GM19397 (cell line): ENCODE measurements around the gene ARFGAP1.
"Not testable (repeated sequence)": the region's sequence is repeated elsewhere in the genome, so short reads cannot be mapped to it uniquely, and the experiment has no call there.

ENCODE experiments used
- ATAC-seq: cut with Tn5 transposase; IDR thresholded peaks from one replicate; pipeline ENCODE4 v1.9.1; 2021; ENCODE audit warnings: mild to moderate bottlenecking, moderate library complexity; ENCODE audit not compliant: unreplicated experiment

The ARFGAP1 gene

DNA sequence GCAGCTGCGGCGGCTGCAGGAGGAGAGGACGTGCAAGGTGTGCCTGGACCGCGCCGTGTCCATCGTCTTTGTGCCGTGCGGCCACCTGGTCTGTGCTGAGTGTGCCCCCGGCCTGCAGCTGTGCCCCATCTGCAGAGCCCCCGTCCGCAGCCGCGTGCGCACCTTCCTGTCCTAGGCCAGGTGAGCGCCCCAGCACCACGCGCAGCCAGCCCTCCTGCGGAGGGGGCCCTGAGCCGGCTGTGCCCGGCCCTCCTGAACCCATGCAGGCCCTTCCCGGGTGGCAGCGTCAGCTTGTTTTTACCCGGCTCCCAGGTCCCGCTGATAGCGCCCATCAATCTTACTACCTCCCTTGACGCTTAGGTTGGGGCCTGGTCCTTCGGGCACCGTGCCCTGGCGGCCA, 33.2 kb upstream of the ARFGAP1 start:
- ATAC-seq, result no peak

- ATAC-seq, result no peak
Observed at GRCh38 chr20:63240004-63240403, 32.6 kb upstream of the ARFGAP1 start.

DNA sequence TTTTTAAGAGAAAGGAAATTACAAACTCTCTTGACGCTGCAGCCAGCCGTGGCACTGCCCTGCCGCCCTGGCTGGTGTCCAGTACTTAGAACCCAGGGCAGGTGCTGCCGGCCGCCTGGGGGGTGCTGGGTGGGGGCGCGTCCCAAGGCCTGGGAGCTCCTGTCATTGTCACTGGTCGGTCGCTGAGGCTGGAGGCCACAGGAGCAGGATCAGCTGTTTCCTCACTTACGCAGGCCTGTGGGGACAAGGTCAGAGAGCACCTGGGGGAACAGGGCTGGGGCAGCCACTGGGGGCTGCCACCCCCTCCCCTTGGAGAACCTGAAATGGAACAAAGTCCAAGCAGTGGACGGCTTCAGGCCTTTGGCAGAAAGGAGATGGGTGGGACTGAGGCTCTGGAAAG, 31.3 kb upstream of the ARFGAP1 start:
- ATAC-seq, result no peak

- no peak for ATAC-seq
Observed at GRCh38 chr20:63242736-63243135, 29.9 kb upstream of the ARFGAP1 start.

- no peak for ATAC-seq
Observed at GRCh38 chr20:63243604-63244247, 28.9 kb upstream of the ARFGAP1 start.

DNA sequence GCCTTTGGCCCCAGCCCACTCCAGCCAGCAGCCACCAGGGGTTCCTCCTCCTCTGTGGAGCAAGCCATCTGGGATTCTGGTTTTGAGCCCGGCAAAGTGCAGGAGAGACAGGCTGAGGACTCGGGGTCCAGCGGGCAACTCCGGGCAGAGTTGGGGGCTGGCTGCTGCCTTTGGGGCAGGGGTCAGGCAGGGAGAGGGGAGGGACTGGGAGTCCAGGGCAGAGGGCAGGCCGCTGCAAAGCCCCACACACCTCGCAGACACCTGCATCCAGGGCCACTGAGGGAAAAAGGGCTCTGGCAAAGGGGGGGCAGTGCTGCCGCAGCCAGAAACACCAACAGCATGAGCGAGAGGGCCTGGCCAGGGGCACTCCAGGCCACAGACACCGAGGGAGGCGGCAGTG, 28.1 kb upstream of the ARFGAP1 start:
- no peak for ATAC-seq

DNA sequence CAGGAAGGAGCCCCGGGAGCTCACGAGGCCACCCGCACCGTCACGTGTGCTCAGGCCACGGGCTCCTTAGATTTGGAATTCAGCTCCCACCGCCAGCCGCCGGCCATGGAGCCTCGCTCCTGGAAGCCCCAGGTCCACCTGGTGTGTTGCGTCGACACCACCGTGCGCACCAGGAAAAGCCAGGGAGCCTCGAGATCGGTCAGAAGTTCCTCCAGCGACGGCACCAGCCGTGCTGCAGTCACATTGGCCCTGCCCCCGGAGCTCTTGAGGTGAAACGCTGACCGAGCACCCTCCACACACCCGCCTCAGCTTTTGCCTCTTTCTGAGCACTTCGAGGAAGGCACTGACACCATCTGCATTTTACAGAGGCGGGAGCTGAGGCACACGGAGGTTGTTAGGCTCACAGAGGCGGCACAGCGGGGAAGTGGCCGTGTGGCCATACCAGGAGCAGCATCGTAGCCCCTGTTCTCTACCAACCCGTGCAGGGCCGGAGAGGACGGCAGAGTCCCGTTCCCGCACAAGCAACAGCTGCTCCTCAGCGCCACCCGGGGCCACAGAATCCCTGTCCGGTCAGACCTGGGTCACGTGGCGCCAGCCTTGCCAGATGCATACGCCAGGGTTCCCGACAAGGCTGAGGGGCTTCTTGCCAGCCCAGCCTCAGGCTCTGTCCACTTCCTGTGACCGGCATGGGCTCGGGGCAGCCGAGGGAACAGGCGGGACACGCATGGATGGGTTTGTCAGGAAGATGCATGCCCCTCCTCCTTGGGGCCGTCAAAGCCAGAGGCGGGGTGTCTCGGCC, 25.9 kb upstream of the ARFGAP1 start:
- no peak for ATAC-seq

DNA sequence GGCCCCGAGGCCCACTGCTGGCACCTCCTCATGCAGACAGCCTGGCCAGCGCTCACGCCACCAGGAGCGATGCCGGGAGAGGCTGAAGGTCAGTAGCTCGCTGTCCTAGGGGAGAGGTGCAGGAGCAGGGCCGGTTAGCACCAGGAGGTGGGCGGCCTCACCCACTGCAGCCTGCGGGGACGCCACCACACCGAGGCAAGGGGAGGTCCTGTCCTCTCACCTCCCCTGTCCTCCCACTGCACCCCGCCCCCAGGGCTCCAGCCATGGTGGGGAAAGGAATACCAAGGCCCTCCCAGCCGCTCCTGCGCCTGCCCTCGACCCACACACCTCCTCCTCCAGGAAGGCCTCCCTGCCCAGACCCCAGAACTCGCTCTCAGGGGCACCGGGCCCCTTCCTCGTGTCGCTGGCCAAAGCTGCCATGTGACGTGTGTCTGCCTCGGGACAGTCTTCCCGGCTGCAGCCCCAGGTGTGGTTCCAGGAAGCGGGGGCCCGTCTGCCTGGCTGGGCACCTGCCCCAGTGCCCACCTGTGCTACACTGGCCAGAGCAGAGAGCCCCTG, 24.9 kb upstream of the ARFGAP1 start:
- ATAC-seq, result no peak

DNA sequence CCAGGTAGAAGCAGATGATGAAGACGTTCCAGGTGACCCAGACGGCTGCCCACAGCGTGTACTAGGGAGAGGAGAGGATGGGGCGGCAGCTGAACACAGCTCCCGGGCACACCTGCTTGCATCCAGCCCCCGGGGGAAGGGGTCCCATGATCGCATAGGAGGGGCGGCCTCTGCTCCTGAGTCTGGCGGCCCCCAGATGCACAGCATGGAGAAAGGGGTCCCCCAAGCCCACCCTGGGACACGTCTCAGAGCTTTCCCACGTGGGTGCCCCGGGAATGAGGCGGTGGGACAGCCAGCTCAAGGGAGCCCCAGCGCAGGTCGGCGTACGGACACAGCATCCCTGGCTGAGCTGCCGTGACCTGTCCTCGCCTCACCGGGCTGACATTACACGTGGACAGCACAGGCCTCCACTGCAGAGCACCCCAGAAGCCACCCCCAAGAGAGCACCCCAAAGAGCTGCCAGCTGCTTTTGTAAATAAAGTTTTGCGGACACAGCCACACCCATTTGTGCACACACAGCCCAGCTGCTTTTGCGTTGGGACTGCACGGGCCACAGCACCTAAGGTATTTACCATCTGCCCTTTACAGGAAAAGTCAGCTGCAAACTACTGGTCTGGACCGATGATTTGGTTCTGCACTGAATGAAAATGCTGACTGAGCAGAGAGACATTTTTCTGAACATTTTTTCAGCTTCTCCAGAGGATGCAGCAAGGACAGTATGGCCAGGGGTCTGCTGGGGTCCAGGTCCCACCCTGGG, 23.6 kb upstream of the ARFGAP1 start:
- ATAC-seq, result no peak

- ATAC-seq, result no peak
Observed at GRCh38 chr20:63249891-63250290, 22.7 kb upstream of the ARFGAP1 start.

DNA sequence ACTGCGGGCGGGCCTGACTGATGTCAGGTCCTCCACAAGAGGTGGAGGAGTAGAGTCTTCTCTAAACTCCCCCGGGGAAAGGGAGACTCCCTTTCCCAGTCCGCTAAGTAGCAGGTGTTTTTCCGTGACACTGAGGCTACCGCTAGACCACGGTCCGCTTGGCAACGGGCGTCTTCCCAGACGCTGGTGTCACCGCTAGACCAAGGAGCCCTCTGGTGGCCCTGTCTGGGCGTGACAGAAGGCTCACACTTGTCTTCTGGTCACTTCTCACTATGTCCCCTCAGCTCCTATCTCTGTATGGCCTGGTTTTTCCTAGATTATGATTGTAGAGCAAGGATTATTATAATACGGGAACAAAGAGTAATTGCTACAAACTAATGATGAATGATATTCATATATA, 21.3 kb upstream of the ARFGAP1 start:
- not testable (repeated sequence) for ATAC-seq

- ATAC-seq, result no peak
Observed at GRCh38 chr20:63252284-63252711, 20.3 kb upstream of the ARFGAP1 start.

GRCh38 chr20:63253065-63253437, 19.6 kb upstream of the ARFGAP1 start:
- ATAC-seq, result no peak

DNA sequence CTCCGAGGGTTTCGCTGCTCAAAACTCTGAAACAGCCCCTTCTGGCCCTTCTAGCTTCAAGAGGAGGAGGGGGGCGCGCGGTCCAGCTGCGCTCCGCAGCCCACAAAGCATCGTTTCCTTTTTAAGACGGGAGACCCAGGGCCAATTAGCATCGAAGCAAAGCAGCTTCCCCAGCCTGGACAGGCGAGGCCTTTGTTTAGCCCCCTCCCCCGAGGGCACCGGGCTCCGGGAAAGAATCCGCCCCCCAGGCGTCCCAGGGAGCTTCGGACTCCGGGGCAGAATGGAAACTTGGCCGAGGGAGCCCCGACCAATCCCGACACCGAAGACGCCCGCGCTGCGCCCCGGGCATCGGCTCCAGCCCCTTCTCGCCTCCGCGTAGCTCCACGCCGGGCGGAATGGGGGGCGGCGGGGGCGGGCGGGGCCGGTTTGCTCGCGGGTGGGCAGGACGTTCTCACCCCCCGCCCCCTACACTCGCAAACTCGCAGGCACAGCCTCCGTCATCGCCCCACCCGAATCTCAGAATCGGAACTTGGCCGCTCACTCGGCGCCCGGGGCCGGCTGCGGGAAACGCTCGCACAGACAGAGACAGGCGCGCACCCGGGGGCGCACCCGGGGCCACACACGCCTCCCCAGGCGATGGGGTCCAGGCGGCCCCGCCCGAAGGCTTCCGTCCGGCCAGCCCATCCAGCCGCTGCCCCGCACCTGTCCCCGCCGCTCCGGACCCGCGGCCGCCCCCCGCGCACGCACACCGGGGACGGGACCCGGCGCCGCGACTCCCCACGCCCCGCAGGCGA, 19.0 kb upstream of the ARFGAP1 start:
- no peak for ATAC-seq

DNA sequence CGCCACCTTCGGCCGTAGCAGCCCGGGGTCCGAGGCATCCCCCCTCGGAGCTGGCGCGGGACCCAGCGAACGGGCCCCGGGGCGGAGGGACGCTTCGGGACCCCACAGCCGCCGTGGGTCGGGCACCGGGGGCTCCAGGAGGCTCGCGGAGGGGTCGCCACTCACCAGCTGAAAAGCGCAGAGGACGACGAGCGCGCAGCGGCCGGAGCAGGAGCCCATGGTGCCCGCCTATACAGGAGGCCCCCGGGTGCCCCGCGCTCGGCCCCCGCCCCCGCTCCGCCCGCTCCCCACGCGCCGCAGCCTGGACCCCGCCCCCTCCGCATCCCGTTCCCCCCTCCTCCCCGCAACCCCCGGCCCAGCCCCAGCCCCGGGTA, 18.4 kb upstream of the ARFGAP1 start, which contains the start of gene NKAIN4:
NKAIN4 (minus strand) TSS at position 232 of the 374 bp plus-strand sequence; CDS start at position 219, 13 bp downstream.
- ATAC-seq, result no peak

GRCh38 chr20:63254606-63255384, 17.8 kb upstream of the ARFGAP1 start:
- no peak for ATAC-seq

GRCh38 chr20:63255931-63256704, 16.5 kb upstream of the ARFGAP1 start:
- no peak for ATAC-seq

DNA sequence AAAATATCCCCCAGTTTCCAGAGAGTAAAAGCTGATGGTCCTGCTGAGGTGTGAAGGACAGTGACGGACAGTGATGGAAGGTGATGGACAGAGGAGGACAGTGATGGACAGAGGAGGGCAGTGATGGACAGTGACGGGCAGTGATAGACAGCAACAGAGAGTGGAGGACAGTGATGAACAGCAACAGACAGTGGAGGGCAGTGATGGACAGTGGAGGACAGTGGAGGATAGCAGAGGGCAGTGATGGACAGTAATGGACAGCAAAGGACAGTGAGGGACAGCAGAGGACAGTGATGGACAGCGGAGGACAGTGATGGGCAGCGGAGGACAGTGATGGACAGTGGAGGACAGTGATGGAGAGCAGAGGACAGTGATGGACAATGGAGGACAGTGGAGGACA, 15.7 kb upstream of the ARFGAP1 start:
- ATAC-seq, result no peak

DNA sequence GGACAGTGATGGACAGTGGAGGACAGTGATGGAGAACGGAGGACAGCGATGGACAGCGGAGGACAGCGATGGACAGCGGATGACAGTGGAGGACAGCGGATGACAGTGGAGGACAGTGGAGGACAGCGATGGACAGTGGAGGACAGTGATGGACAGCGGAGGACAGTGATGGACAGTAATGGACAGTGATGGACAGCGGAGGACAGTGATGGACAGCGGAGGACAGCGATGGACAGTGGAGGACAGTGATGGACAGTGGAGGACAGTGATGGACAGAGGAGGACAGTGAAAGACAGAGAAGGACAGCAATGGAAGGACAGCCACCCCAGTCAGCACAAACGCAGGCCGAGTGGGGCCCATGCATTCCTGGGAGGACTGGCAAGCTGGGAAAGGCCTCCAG, 15.0 kb upstream of the ARFGAP1 start:
- no peak for ATAC-seq
